Measurements from ENCODE around the gene PIGQ.

- TF ChIP-seq GATA2 (IDR thresholded peaks at IDR 0.05; ENCODE audit: low read depth, low read length) (no peak), GATA3 (IDR thresholded peaks at IDR 0.05; ENCODE audit: low read depth, low read length) (no peak)
Observed at GRCh38 chr16:574021-574760, 4.4 kb downstream of the PIGQ start.

All from SH-SY5Y (cell line).